DMS114 treated with DMSO at 0.1 percent for 48 hours (cell line): Measurements from ENCODE around the gene DFFB.

Experiments used
- DNase-seq: peaks from one replicate; lab custom pipeline; 2025; ENCODE audit not compliant: unreplicated experiment; lab: John Stamatoyannopoulos, UW

The DFFB gene

GRCh38 chr1:3923378-3924185 lies 66.3 kb downstream of the DFFB start:
- no peak for DNase-seq

GRCh38 chr1:3924186-3924824 lies 67.0 kb downstream of the DFFB start:
- no peak for DNase-seq

- DNase-seq, result no peak
Observed at GRCh38 chr1:3924825-3925220, 67.5 kb downstream of the DFFB start.

- no peak for DNase-seq
Observed at GRCh38 chr1:3925256-3925655, 68.0 kb downstream of the DFFB start.

- DNase-seq, result no peak
Observed at GRCh38 chr1:3925762-3926161, 68.5 kb downstream of the DFFB start.

GRCh38 chr1:3926956-3927355 lies 69.7 kb downstream of the DFFB start:
- no peak for DNase-seq

GRCh38 chr1:3928586-3928985 lies 71.3 kb downstream of the DFFB start:
- no peak for DNase-seq

GRCh38 chr1:3929126-3929525 lies 71.8 kb downstream of the DFFB start:
- no peak for DNase-seq

- no peak for DNase-seq
Observed at GRCh38 chr1:3930301-3931006, 73.2 kb downstream of the DFFB start.

- DNase-seq, result no peak
Observed at GRCh38 chr1:3931007-3931912, 74.0 kb downstream of the DFFB start.

GRCh38 chr1:3932156-3932919 lies 75.1 kb downstream of the DFFB start:
- no peak for DNase-seq
